Small intestine (tissue), 7 donors: ENCODE data around the gene LPAR5. TPM values are rescaled to one million over a fixed set of nuclear protein-coding genes. Genes with fewer than 3 reads are reported as not detected.

Experiments used
- DNase-seq, 2 donors: peaks; one replicate each; pipeline versions ENCODE4 v3.0.0 to v3.0.0-alpha.2; 2013
- FAIRE-seq: peaks from 2 replicates; lab custom pipeline; 2012; peaks lifted over from hg19 to GRCh38; lab: Jason Lieb, UNC
- H3K27ac ChIP-seq, 3 donors: one replicate each; pipeline ENCODE4 v1.5.1; 2013; ENCODE audit warnings: low read length in 2 of 3, mild to moderate bottlenecking in 2 of 3, control low read depth in 1 of 3, inconsistent platforms in 1 of 3, low read depth in 1 of 3, moderate library complexity in 1 of 3
- H3K27me3 ChIP-seq, 3 donors: one replicate each; pipeline ENCODE4 v1.6.1; 2013; ENCODE audit warnings: low read length in 3 of 3, inconsistent platforms in 1 of 3; ENCODE audit not compliant: control insufficient read depth in 3 of 3, insufficient read depth in 3 of 3
- H3K36me3 ChIP-seq, 3 donors: one replicate each; pipeline ENCODE4 v1.6.1; 2013; ENCODE audit warnings: low read length in 3 of 3, inconsistent platforms in 1 of 3, low read depth in 1 of 3, mild to moderate bottlenecking in 1 of 3, moderate library complexity in 1 of 3; ENCODE audit not compliant: control insufficient read depth in 3 of 3, insufficient read depth in 2 of 3
- H3K4me1 ChIP-seq, 3 donors: one replicate each; pipeline ENCODE4 v1.6.1; 2013; ENCODE audit warnings: low read length in 2 of 3, inconsistent platforms in 1 of 3, low read depth in 1 of 3, mild to moderate bottlenecking in 1 of 3, moderate library complexity in 1 of 3; ENCODE audit not compliant: control insufficient read depth in 3 of 3, insufficient read depth in 2 of 3
- H3K4me3 ChIP-seq, 3 donors: one replicate each; pipeline ENCODE4 v1.5.1; 2013; ENCODE audit warnings: low read length in 3 of 3, control low read depth in 1 of 3, inconsistent platforms in 1 of 3, low read depth in 1 of 3, mild to moderate bottlenecking in 1 of 3, moderate library complexity in 1 of 3
- H3K9me3 ChIP-seq, 2 donors: one replicate each; pipeline ENCODE4 v1.6.1; 2013; ENCODE audit warnings: low read depth in 1 of 2, low read length in 1 of 2; ENCODE audit not compliant: control insufficient read depth in 2 of 2, insufficient read depth in 1 of 2
- WGBS, 3 donors: extraction: QIAGEN DNeasy Blood & Tissue Kit; methylation state at CpG; one replicate each; pipeline ENCODE4 v1.1.7; 2013; 5-methylcytosine and 5-hydroxymethylcytosine counted together
- polyA plus RNA-seq, 4 donors: library from polyadenylated mRNA; stranded (reverse) in 3 of 4; unstranded in 1 of 4; fragments of 200-250 nt in 3 of 4; fragments of 120-200 nt in 1 of 4; gene quantifications; one replicate each; pipeline versions ENCODE4 v1.2.1 to v1.2.3, GENCODE V29; 2013
- donor health status: healthy with polysubstance abuse.
- donor health status: control.
- donor health status: control.
- donor health status: Bipolar disorder and iron deficiency.
- donor health status: healthy.

The LPAR5 gene
- polyA plus RNA-seq, 4 donors: 6.2 to 19.7 (median 8.3) TPM

- FAIRE-seq (no peak), DNase-seq (peak; percentile 48 to 73)
- H3K9me3 ChIP-seq: peaks cover 0 to 5% of the 10 kb centered on the region in 2 donors
- H3K4me3 ChIP-seq: no peak overlapping the region
- H3K27ac ChIP-seq: no peak overlapping the region
- H3K36me3 ChIP-seq: peaks cover 0 to 18% (median under 1%) of the 10 kb centered on the region in 3 donors
- 19 to 49% (median 36%) methylated on average over 5 of the region's 5 CpGs for WGBS, 3 donors
- peaks cover 0 to 6% (median 0%) of the 10 kb centered on the region in 3 donors for H3K4me1 ChIP-seq
- H3K27me3 ChIP-seq: no peaks in the 10 kb centered on the region
These were observed 9.1 kb upstream of the LPAR5 start for GRCh38 chr12:6644903-6645302.

DNA sequence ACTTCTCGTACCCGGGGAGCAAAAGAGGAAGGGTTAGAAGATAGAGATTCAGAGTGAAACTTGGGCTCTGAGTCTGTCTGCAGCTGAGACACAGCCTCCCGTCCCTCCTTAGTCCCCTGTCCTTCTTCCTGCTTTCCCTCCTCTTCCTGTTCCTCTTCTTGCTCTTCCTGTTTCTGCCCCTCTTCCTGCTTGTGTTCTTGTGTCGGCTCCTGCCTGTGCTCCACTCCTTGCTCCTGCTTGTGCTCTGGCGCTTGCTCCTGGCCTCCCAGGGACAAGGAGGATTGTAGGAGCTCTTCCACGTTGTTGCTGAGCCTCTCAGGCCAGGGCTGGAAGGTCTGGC lies 8.5 kb upstream of the LPAR5 start:
- Histone ChIP-seq H3K4me3 (no peak overlapping the region), H3K9me3 (peaks cover 0 to 5% of the 10 kb centered on the region in 2 donors), H3K36me3 (peaks cover 0 to 13% (median 0%) of the 10 kb centered on the region in 3 donors), H3K27ac (peak overlapping the region in 2 of 3 donors; percentile 15 to 45), H3K27me3 (no peaks in the 10 kb centered on the region), H3K4me1 (peaks cover 0 to 12% (median 0%) of the 10 kb centered on the region in 3 donors)
- DNase-seq (no peak), FAIRE-seq (no peak)
- 54 to 94% (median 75%) methylated on average over 6 of the region's 6 CpGs for WGBS, 3 donors

DNA sequence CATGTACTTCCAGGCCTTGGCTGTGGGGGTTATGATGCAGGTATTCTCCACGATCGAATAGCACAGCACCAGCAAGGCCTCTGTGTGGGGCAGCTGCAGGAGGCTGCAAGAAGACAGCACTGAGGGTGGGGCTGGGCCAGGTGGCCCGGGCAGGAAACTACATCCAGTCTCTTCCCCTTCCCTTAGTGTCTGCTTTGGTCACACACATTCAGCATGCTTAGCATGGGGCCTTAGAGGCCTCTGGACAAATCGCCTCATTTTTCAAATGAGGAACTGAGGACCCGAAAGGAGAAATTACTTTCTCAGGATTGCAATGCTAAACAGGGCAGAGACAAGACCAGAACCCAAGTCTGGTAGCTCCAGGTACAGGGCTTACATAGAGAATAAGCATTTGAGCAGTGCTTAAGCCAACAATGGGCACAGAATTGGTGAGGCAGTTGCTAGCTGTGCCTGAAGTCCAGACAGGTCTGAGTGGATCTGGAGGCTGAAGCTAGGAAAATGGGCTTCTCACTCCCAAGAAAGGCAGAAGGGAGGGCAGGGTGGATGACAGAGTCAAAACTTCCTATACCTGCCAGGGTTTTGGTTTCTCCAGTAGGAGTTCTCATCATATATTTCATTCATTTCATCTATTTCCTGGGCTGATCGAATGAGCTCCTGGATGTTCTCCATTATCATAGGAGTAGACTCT lies 8.0 kb upstream of the LPAR5 start:
- no peaks in the 10 kb centered on the region for H3K27me3 ChIP-seq
- H3K4me1 ChIP-seq: peaks cover 0 to 17% (median 0%) of the 10 kb centered on the region in 3 donors
- FAIRE-seq: no peak
- no peak for DNase-seq
- peaks cover 0 to 5% of the 10 kb centered on the region in 2 donors for H3K9me3 ChIP-seq
- H3K36me3 ChIP-seq: peaks cover 0 to 11% (median 0%) of the 10 kb centered on the region in 3 donors
- H3K4me3 ChIP-seq: no peak overlapping the region
- WGBS, 3 donors: 78 to 88% (median 82%) methylated on average over 6 of the region's 6 CpGs
- peak overlapping the region in 2 of 3 donors; percentile 17 to 37 for H3K27ac ChIP-seq

DNA sequence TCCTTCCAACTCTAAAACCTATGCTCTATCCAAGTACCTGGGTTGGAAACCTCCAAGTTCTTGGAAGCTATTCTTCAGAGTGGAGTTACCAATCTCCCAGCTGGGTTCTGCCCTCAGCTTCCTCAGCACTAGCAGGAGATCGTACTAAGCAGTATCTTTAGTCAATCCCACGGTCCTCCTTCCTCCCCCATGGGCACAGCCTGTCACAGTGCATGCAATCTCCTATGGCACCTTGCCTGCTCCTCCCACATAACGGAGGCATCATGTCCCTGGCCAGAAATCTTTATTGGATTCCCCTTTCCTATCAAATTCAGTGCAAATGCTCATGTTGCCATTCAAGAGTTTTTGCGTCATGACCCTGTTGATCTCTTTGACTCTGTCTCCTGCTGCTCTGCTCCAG lies 5.4 kb upstream of the LPAR5 start:
- FAIRE-seq: no peak
- WGBS, 3 donors: 67 to 69% (median 68%) methylated on average over 4 of the region's 4 CpGs
- DNase-seq: no peak

GRCh38 chr12:6640497-6640896 lies 4.7 kb upstream of the LPAR5 start:
- peaks cover 0 to 5% of the 10 kb centered on the region in 2 donors for H3K9me3 ChIP-seq
- H3K27ac ChIP-seq: no peak overlapping the region
- H3K4me3 ChIP-seq: no peak overlapping the region
- peaks cover 0 to 3% (median 0%) of the 10 kb centered on the region in 3 donors for H3K36me3 ChIP-seq
- no peak for FAIRE-seq
- peaks cover 0 to 36% (median 2%) of the 10 kb centered on the region in 3 donors for H3K4me1 ChIP-seq
- no peak for DNase-seq
- 69 to 88% (median 76%) methylated on average over 4 of the region's 4 CpGs for WGBS, 3 donors
- H3K27me3 ChIP-seq: no peaks in the 10 kb centered on the region

More for the DNA sequence above, 5.4 kb upstream of the LPAR5 start:
- H3K4me3 ChIP-seq: no peak overlapping the region
- H3K27ac ChIP-seq: no peak overlapping the region
- peaks cover 0 to 5% of the 10 kb centered on the region in 2 donors for H3K9me3 ChIP-seq
- no peaks in the 10 kb centered on the region for H3K27me3 ChIP-seq
- peaks cover 0 to 30% (median under 1%) of the 10 kb centered on the region in 3 donors for H3K4me1 ChIP-seq
- peaks cover 0 to 3% (median 0%) of the 10 kb centered on the region in 3 donors for H3K36me3 ChIP-seq

DNA sequence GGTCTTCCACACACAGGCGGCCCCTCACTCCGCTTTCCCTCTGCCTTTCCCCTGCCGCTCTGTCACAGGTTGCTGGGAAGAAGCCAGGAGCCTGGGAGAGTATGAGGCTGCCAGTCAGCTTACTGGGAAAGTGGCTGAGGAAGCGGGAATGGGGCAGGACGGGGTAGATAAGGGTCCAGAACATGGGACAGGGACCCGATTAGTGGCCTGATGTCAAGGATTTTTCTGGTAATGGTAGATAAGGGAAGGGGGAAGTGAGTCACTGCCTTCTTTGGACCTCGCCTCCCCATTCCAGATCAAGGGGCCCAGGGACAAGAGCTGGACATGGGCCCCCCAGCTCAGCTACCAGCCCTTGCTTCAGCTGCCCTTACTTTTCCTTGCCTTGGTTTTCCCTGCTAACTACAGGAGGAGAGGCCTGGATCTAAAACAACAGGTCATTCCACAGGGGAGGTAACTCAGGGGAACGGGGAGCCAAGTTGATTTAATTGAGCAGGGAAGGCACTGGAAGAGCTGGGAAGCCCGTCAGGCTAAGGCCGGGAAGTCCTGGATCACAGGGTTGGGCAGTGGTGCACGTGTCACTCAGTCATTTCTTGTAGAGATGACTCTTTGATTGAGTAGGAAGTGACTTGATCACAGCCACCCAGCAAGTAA lies 3.5 kb upstream of the LPAR5 start:
- DNase-seq: peak in 1 of 2 donors; percentile 54
- H3K27me3 ChIP-seq: no peaks in the 10 kb centered on the region
- 78 to 81% (median 79%) methylated on average over 11 of the region's 11 CpGs for WGBS, 3 donors
- H3K9me3 ChIP-seq: peaks cover 0 to 5% of the 10 kb centered on the region in 2 donors
- FAIRE-seq: no peak
- peaks cover 0 to 1% (median 0%) of the 10 kb centered on the region in 3 donors for H3K36me3 ChIP-seq
- no peak overlapping the region for H3K4me3 ChIP-seq
- H3K4me1 ChIP-seq: peaks cover 0 to 40% (median 4%) of the 10 kb centered on the region in 3 donors
- peak overlapping the region in 1 of 3 donors; percentile 60 for H3K27ac ChIP-seq

GRCh38 chr12:6638305-6638704 lies 2.5 kb upstream of the LPAR5 start:
- FAIRE-seq (no peak), DNase-seq (no peak)
- WGBS, 3 donors: 83 to 87% (median 87%) methylated on average over 9 of the region's 9 CpGs
- Histone ChIP-seq H3K4me1 (peaks cover 0 to 47% (median 4%) of the 10 kb centered on the region in 3 donors), H3K27ac (peak overlapping the region in 1 of 3 donors; percentile 60), H3K27me3 (no peaks in the 10 kb centered on the region), H3K4me3 (no peak overlapping the region), H3K9me3 (no peaks in the 10 kb centered on the region), H3K36me3 (no peaks in the 10 kb centered on the region)

- WGBS, 3 donors: 5 to 36% (median 28%) methylated on average over 5 of the region's 5 CpGs
- peaks cover 0 to 3% (median 0%) of the 10 kb centered on the region in 3 donors for H3K36me3 ChIP-seq
- DNase-seq (peak; percentile 47 to 68), FAIRE-seq (no peak)
- no peaks in the 10 kb centered on the region for H3K27me3 ChIP-seq
- H3K4me1 ChIP-seq: peaks cover 4 to 76% (median 4%) of the 10 kb centered on the region in 3 donors
- peak overlapping the region; percentile 53 to 89 (median 84) for H3K27ac ChIP-seq
- peak overlapping the region; percentile 18 to 51 (median 50) for H3K4me3 ChIP-seq
- no peaks in the 10 kb centered on the region for H3K9me3 ChIP-seq
These were observed 344 bp downstream of the LPAR5 start for GRCh38 chr12:6635375-6635855.
